ENCODE measurements around the gene ADAM22. TPM values are rescaled to one million over a fixed set of nuclear protein-coding genes. Genes with fewer than 3 reads are reported as not detected.

ADAM22 gene
- polyA plus RNA-seq, 2 of the 4 experiments (the other 2 are of a cell fraction) = 0.53 to 0.59 TPM

GRCh38 chr7:88214456-88214855 is 280.4 kb downstream of the ADAM22 start:
- WGBS (ENCODE audit: missing lambda C conversion rate) = 85% methylated on average over 2 of the region's 2 CpGs
- ATAC-seq (no peak), DNase-seq (ENCODE audit: low read depth in 1 of 2, low spot score in 1 of 2) (no peak), FAIRE-seq (no peak)
- Histone ChIP-seq H3K4me2 (no peak overlapping the region), H3K9me3 (no peaks in the 10 kb centered on the region), H3K27ac (no peak overlapping the region), H3K4me1 (peaks cover 11% of the 10 kb centered on the region), H3K4me3 (no peak overlapping the region)
- ChIA-PET CTCF (interaction anchor here (1.1 to 1.3 kb wide), 2 partner anchors 28 to 45 kb away, joined by 3 to 5 read pairs; no protein-coding TSS in a partner anchor), POLR2A (no interaction called here)
- TF ChIP-seq KDM5A (IDR thresholded peaks at IDR 0.05) = no peak
- no peak for TF ChIP-seq HEYL (CRISPR knock-in tag; IDR thresholded peaks at IDR 0.05)
- no peak for TF ChIP-seq JUNB (IDR thresholded peaks at IDR 0.05)
- TF ChIP-seq CTCF (IDR thresholded peaks at IDR 0.05) = no peak
- TF ChIP-seq ESRRA (IDR thresholded peaks at IDR 0.05; ENCODE audit: borderline replicate concordance, low read length) = no peak
- no peak for TF ChIP-seq USF2 (IDR thresholded peaks at IDR 0.05)
- no peak for TF ChIP-seq HOXB13 (CRISPR knock-in tag; IDR thresholded peaks at IDR 0.05; ENCODE audit: low read depth)
- TF ChIP-seq MAX (IDR thresholded peaks at IDR 0.05) = no peak
- no peak for TF ChIP-seq POLR2AphosphoS2 (conservative IDR thresholded peaks at IDR 0.05; ENCODE audit: low read length)
- no peak for TF ChIP-seq KDM1A (IDR thresholded peaks at IDR 0.05; ENCODE audit: low read depth)
- TF ChIP-seq MAFK (IDR thresholded peaks at IDR 0.05; ENCODE audit: partially characterized antibody) = no peak
- no peak for TF ChIP-seq RCOR1 (IDR thresholded peaks at IDR 0.05; ENCODE audit: low read depth, low read length)
- no peak for TF ChIP-seq CHD4 (IDR thresholded peaks at IDR 0.05; ENCODE audit: borderline replicate concordance)
- no peak for TF ChIP-seq ZFP36 (IDR thresholded peaks at IDR 0.05; ENCODE audit: borderline replicate concordance, partially characterized antibody)
- no peak for TF ChIP-seq ATOH8 (CRISPR knock-in tag; IDR thresholded peaks at IDR 0.05; ENCODE audit: low read depth)

- no peaks in the 10 kb centered on the region for H3K9me3 ChIP-seq
- peak; percentile 50 to 70; a peak in 3 of 4 replicates for TF ChIP-seq CEBPB (IDR thresholded peaks at IDR 0.05)
- TF ChIP-seq HES2 (IDR thresholded peaks at IDR 0.05) = no peak
- H3K27ac ChIP-seq = no peak overlapping the region
- DNase-seq (ENCODE audit: low read depth in 1 of 2, low spot score in 1 of 2) = no peak
- ChIA-PET CTCF (interaction anchor here (1.1 kb wide), 1 partner anchor 27 kb away, joined by 3 read pairs; no protein-coding TSS in a partner anchor), POLR2A (no interaction called here)
- H3K4me3 ChIP-seq = no peak overlapping the region
- peaks cover 11% of the 10 kb centered on the region for H3K4me1 ChIP-seq
- ATAC-seq = no peak
- 70% methylated on average over 2 of the region's 2 CpGs for WGBS (ENCODE audit: missing lambda C conversion rate)
- no peak for FAIRE-seq
- H3K4me2 ChIP-seq = no peak overlapping the region
These were observed 281.2 kb downstream of the ADAM22 start for GRCh38 chr7:88215295-88215694.

- peaks cover 17% of the 10 kb centered on the region for H3K4me1 ChIP-seq
- TF ChIP-seq HEYL (CRISPR knock-in tag; IDR thresholded peaks at IDR 0.05) = no peak
- TF ChIP-seq RARB (CRISPR knock-in tag; IDR thresholded peaks at IDR 0.05) = no peak
- TF ChIP-seq MAZ (IDR thresholded peaks at IDR 0.05; ENCODE audit: borderline replicate concordance, low read depth, low read length) = no peak
- no peak for TF ChIP-seq CEBPB (IDR thresholded peaks at IDR 0.05)
- TF ChIP-seq SMC3 (IDR thresholded peaks at IDR 0.05) = no peak
- no peak for TF ChIP-seq POLR2AphosphoS2 (conservative IDR thresholded peaks at IDR 0.05; ENCODE audit: low read length)
- no peak for TF ChIP-seq NPAS2 (CRISPR knock-in tag; IDR thresholded peaks at IDR 0.05; ENCODE audit: borderline replicate concordance)
- TF ChIP-seq RCOR1 (IDR thresholded peaks at IDR 0.05; ENCODE audit: low read depth, low read length) = no peak
- no peak for TF ChIP-seq JUN (IDR thresholded peaks at IDR 0.05)
- TF ChIP-seq REST (IDR thresholded peaks at IDR 0.05) = no peak
- no peak for DNase-seq (ENCODE audit: low read depth in 1 of 2, low spot score in 1 of 2)
- H3K4me3 ChIP-seq = no peak overlapping the region
- POLR2A ChIA-PET = no interaction called here
- no peak for FAIRE-seq
- H3K4me2 ChIP-seq = no peak overlapping the region
- no peaks in the 10 kb centered on the region for H3K9me3 ChIP-seq
- no peak for ATAC-seq
- CTCF ChIA-PET = interaction anchor here (2.5 kb wide), 1 partner anchor 11 kb away, joined by 11 read pairs; no protein-coding TSS in a partner anchor
- H3K27ac ChIP-seq = no peak overlapping the region
These were observed 282.2 kb downstream of the ADAM22 start for GRCh38 chr7:88216276-88216675.

All from A549 (cell line).